ENCODE measurements around the gene KLK7. TPM values are rescaled to one million over a fixed set of nuclear protein-coding genes. Genes with fewer than 3 reads are reported as not detected.

The KLK7 gene
- total RNA-seq, 4 donors from 2014 or later, result 9.5 to 309 (median 198) TPM

GRCh38 chr19:50967929-50968715 lies 15.6 kb downstream of the KLK7 start:
- WGBS, 2 donors, result 51 to 70% methylated on average over 11 to 13 of the region's 20 CpGs
- Histone ChIP-seq H3K9me3 (no peaks in the 10 kb centered on the region), H3K4me3 (no peak overlapping the region), H3K36me3 (no peaks in the 10 kb centered on the region), H3K27ac (no peak overlapping the region), H3K4me1 (peaks cover 10 to 48% (median 13%) of the 10 kb centered on the region in 3 donors), H3K27me3 (peaks cover 0 to 79% (median 0%) of the 10 kb centered on the region in 4 donors)
- no peak for DNase-seq
- intact Hi-C loops (cut with DNase I), result no loop called here
- no peak for TF ChIP-seq POLR2A (IDR thresholded peaks at IDR 0.05)

- Histone ChIP-seq H3K27me3 (peaks cover 0 to 43% (median 0%) of the 10 kb centered on the region in 4 donors), H3K4me3 (no peak overlapping the region), H3K4me1 (peaks cover 3 to 25% (median 6%) of the 10 kb centered on the region in 3 donors), H3K27ac (no peak overlapping the region), H3K9me3 (no peaks in the 10 kb centered on the region), H3K36me3 (no peaks in the 10 kb centered on the region)
- WGBS, 2 donors, result 87 to 89% methylated on average over 3 of the region's 3 CpGs
- intact Hi-C loops (cut with DNase I), result no loop called here
- no peak for DNase-seq
- TF ChIP-seq CTCF (IDR thresholded peaks at IDR 0.05) (no peak), POLR2A (IDR thresholded peaks at IDR 0.05) (no peak)
Observed at GRCh38 chr19:50964266-50964665, 19.5 kb downstream of the KLK7 start.

GRCh38 chr19:50963381-50963780 lies 20.3 kb downstream of the KLK7 start:
- no peak overlapping the region for H3K4me3 ChIP-seq
- intact Hi-C loops (cut with DNase I), result no loop called here
- H3K36me3 ChIP-seq, result no peaks in the 10 kb centered on the region
- peaks cover 0 to 16% (median 0%) of the 10 kb centered on the region in 3 donors for H3K4me1 ChIP-seq
- no peaks in the 10 kb centered on the region for H3K9me3 ChIP-seq
- H3K27me3 ChIP-seq, result peaks cover 0 to 41% (median 0%) of the 10 kb centered on the region in 4 donors
- DNase-seq, result no peak
- TF ChIP-seq POLR2A (IDR thresholded peaks at IDR 0.05) (no peak), CTCF (IDR thresholded peaks at IDR 0.05) (no peak)
- WGBS, 2 donors, result 45 to 94% methylated on average over 1 to 4 of the region's 6 CpGs
- H3K27ac ChIP-seq, result no peak overlapping the region

DNA sequence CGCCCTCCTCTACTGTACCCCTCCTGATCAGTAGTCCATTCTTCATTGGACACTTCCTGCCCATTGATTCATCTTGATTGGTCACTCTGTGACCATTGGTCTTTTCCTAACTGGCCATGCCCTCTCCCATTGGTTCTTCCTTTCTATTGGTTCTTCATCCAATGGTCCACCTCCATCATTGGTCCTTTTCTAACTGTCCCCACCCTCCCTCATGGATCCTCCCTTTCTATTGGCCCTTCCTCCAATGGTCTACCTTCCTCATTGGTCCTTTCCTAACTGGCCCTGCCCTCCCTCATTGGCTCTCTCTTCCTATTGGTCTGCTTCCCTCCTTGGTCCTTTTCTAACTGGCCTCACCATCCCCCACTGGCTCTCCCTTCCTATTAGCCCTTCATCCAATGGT lies 21.5 kb downstream of the KLK7 start:
- H3K9me3 ChIP-seq, result no peaks in the 10 kb centered on the region
- no peaks in the 10 kb centered on the region for H3K36me3 ChIP-seq
- intact Hi-C loops (cut with DNase I), result no loop called here
- whole genome bisulfite sequencing, 2 donors, result 93 to 100% methylated on average over 1 of the region's 1 CpG
- DNase-seq, result no peak
- H3K4me1 ChIP-seq, result peaks cover 0 to 15% (median 0%) of the 10 kb centered on the region in 3 donors
- H3K27ac ChIP-seq, result no peak overlapping the region
- H3K4me3 ChIP-seq, result no peak overlapping the region
- TF ChIP-seq POLR2A (IDR thresholded peaks at IDR 0.05) (no peak), CTCF (IDR thresholded peaks at IDR 0.05) (no peak)
- H3K27me3 ChIP-seq, result peaks cover 0 to 43% (median 0%) of the 10 kb centered on the region in 4 donors

DNA sequence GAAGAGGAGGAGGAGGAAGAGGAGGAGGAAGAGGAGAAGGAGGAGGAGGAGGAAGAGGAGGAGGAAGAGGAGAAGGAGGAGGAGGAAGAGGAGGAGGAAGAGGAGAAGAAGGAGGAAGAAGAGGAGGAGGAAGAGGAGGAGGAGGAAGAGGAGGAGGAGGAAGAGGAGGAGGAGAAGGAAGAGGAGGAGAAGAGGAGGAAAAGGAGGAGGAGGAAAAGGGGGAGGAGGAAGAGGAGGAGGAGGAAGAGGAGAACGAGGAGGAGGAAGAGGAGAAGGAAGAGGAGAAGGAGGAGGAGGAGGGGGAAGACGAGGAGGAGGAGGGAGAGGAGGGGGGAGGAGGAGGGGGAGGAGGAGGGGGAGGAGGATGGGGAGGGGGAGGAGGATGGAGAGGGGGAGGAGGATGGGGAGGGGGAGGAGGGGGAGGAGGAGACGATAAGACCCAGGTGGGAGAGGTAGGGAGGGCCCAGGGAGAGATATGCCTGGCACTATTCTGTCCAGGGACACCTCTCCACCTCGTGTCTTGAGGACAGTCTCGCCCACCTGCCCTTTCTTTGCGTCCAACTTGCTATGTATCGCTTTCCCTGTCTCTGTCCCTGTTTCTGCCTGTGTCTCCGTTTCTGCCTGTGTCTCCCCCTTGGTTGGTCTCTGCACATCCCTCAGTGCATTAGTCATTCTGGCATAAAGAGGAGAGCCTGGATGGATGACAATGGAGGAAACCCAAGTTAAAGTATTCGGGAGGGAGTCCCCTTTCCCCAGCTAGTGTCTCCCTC lies 23.8 kb downstream of the KLK7 start:
- H3K27me3 ChIP-seq, result peaks cover 0 to 30% (median 0%) of the 10 kb centered on the region in 4 donors
- no peak for DNase-seq
- no peak overlapping the region for H3K27ac ChIP-seq
- WGBS, 2 donors, result 33 to 36% methylated on average over 7 to 9 of the region's 9 CpGs
- H3K4me1 ChIP-seq, result no peaks in the 10 kb centered on the region
- no peak overlapping the region for H3K4me3 ChIP-seq
- no peaks in the 10 kb centered on the region for H3K9me3 ChIP-seq
- H3K36me3 ChIP-seq, result no peaks in the 10 kb centered on the region
- intact Hi-C loops (cut with DNase I), result no loop called here
- TF ChIP-seq CTCF (IDR thresholded peaks at IDR 0.05) (no peak), POLR2A (IDR thresholded peaks at IDR 0.05) (no peak)

Data from esophagus squamous epithelium (tissue), 5 donors.